K562 (cell line): Measurements from ENCODE around the gene NACA. TPM values are rescaled to one million over a fixed set of nuclear protein-coding genes. Genes with fewer than 3 reads are reported as not detected.

Source experiments
- BRF2 ChIP-seq: IDR thresholded peaks from 3 replicates; pipeline ENCODE4 v1.6.1; 2011; ENCODE audit warnings: borderline replicate concordance, mild to moderate bottlenecking; ENCODE audit not compliant: insufficient read length, insufficient read depth
- EP300 ChIP-seq: IDR thresholded peaks from 2 replicates; pipeline ENCODE4 v1.6.1; 2012; ENCODE audit warnings: low read length, improper control_type of control experiment
- GABPA ChIP-seq: fragments of 200-800 bp; sonication (Bioruptor generic); conservative IDR thresholded peaks from 2 replicates; pipeline ENCODE4 v1.6.1; 2016; ENCODE audit warnings: low read depth, missing genetic modification characterization, missing compliant biosample characterization
- HDAC1 ChIP-seq, 2 experiments: fragments of 450-650 bp; IDR thresholded peaks; 2 replicates each; pipeline ENCODE4 v1.6.1; 2016 to 2017; ENCODE audit warnings: inconsistent platforms in 1 of 2, mild to moderate bottlenecking in 1 of 2, moderate library complexity in 1 of 2
- IRF2 ChIP-seq: sonication (generic); formaldehyde crosslinking; IDR thresholded peaks from 2 replicates; pipeline ENCODE4 v1.8.1; 2022; ENCODE audit warnings: mild to moderate bottlenecking, missing genetic modification reagents
- KAT7 ChIP-seq: sonication (generic); formaldehyde crosslinking; IDR thresholded peaks from 2 replicates; pipeline ENCODE4 v1.8.0; 2022; ENCODE audit warnings: missing genetic modification reagents, mild to moderate bottlenecking, borderline replicate concordance
- PHF21A ChIP-seq: fragments of 450-650 bp; IDR thresholded peaks from 2 replicates; pipeline ENCODE4 v1.6.1; 2017; ENCODE audit warnings: low read depth, borderline replicate concordance
- PHF8 ChIP-seq: fragments of 200-600 bp; sonication (generic); IDR thresholded peaks from 2 replicates; pipeline ENCODE4 v1.6.1; 2012; ENCODE audit warnings: mixed run types, mild to moderate bottlenecking, inconsistent platforms, low read length, moderate library complexity, borderline replicate concordance
- POLR3A ChIP-seq: IDR thresholded peaks from 2 replicates; pipeline ENCODE4 v1.6.1; 2011; ENCODE audit warnings: borderline replicate concordance, mild to moderate bottlenecking, moderate library complexity; ENCODE audit not compliant: insufficient read length, insufficient read depth; ENCODE audit errors: extremely low read depth
- RB1 ChIP-seq: fragments of 450-650 bp; IDR thresholded peaks from 2 replicates; pipeline ENCODE4 v1.6.1; 2017; ENCODE audit warnings: low read depth, mild to moderate bottlenecking
- SMAD2 ChIP-seq: fragments of 150-350 bp; IDR thresholded peaks from 2 replicates; pipeline ENCODE4 v1.6.1; 2014; ENCODE audit warnings: low read depth, mild to moderate bottlenecking, low read length
- SP1 ChIP-seq: sonication (generic); formaldehyde crosslinking; IDR thresholded peaks from 2 replicates; pipeline ENCODE4 v1.8.1; 2022; ENCODE audit warnings: mild to moderate bottlenecking, missing genetic modification reagents
- TCF3 ChIP-seq: sonication (generic); formaldehyde crosslinking; IDR thresholded peaks from 2 replicates; pipeline ENCODE4 v1.4.0; 2020; ENCODE audit warnings: mild to moderate bottlenecking, missing genetic modification reagents
- TSC22D4 ChIP-seq: fragments of 450-650 bp; IDR thresholded peaks from 2 replicates; pipeline ENCODE4 v1.6.1; 2016; ENCODE audit warnings: missing genetic modification characterization, missing biosample characterization, control low read depth
- USF2 ChIP-seq: sonication (generic); formaldehyde crosslinking; IDR thresholded peaks from 2 replicates; pipeline ENCODE4 v1.5.0; 2020; ENCODE audit warnings: missing genetic modification reagents
- ZBTB43 ChIP-seq: sonication (generic); formaldehyde crosslinking; IDR thresholded peaks from 2 replicates; pipeline ENCODE4 v1.8.0; 2023; ENCODE audit warnings: mild to moderate bottlenecking, missing genetic modification reagents
- ZC3H11A ChIP-seq: IDR thresholded peaks from 2 replicates; pipeline ENCODE4 v1.6.1; 2012; ENCODE audit warnings: low read depth, low read length, improper control_type of control experiment
- ZNF197 ChIP-seq: fragments of 200-800 bp; sonication (Bioruptor generic); IDR thresholded peaks from 2 replicates; pipeline ENCODE4 v1.6.1; 2016; ENCODE audit warnings: low read depth, missing genetic modification characterization, missing compliant biosample characterization
- ZNF232 ChIP-seq: sonication (generic); formaldehyde crosslinking; IDR thresholded peaks from 2 replicates; pipeline ENCODE4 v1.8.0; 2022; ENCODE audit warnings: mild to moderate bottlenecking, missing genetic modification reagents
- ZNF717 ChIP-seq: fragments of 250-450 bp; sonication (Bioruptor Pico); IDR thresholded peaks from 2 replicates; pipeline ENCODE4 v1.5.0; 2021
- polyA plus RNA-seq, 8 experiments: library from polyadenylated mRNA; depleted of rRNA in 4 of 8; stranded (reverse) in 5 of 8; unstranded in 3 of 8; fragments of >200 nt; fragmentation: Nextera tagmentation in 2 of 8; fragmentation: Illumina TruSeq in 1 of 8; extraction: Ambion mirVana in 2 of 8; extraction: Trizol in 1 of 8; gene quantifications; 2 replicates each; pipeline versions ENCODE4 v1.2.1 to v1.2.3, GENCODE V29; 2011 to 2014; ENCODE audit warnings: inconsistent platforms in 1 of 8, missing spikeins in 1 of 8
- total RNA-seq, 7 experiments: library from RNA; depleted of rRNA in 6 of 7; stranded (reverse); fragments of >200 nt in 6 of 7; fragmentation: Illumina TruSeq in 2 of 7; extraction: Trizol in 2 of 7; gene quantifications; 2 replicates each; pipeline versions ENCODE4 v1.2.1 to v1.2.3, GENCODE V29; 2011 to 2021; ENCODE audit warnings: low replicate concordance in 1 of 7
- TF ChIP-seq, protein P1 (sequence below), 2 experiments: IDR thresholded peaks; 2 replicates each; pipeline ENCODE4 v1.6.1; 2011; ENCODE audit warnings: borderline replicate concordance in 1 of 2, control low read depth in 1 of 2, low read depth in 1 of 2, low read length in 1 of 2, mild to moderate bottlenecking in 1 of 2, mixed read lengths in 1 of 2, moderate library complexity in 1 of 2; ENCODE audit not compliant: insufficient read depth in 1 of 2, insufficient read length in 1 of 2, poor library complexity in 1 of 2, severe bottlenecking in 1 of 2; ENCODE audit errors: extremely low read depth in 1 of 2
- TF ChIP-seq, protein P2 (sequence below): sonication (generic); formaldehyde crosslinking; IDR thresholded peaks from 2 replicates; pipeline ENCODE4 v1.8.0; 2022; ENCODE audit warnings: missing genetic modification reagents, mild to moderate bottlenecking, moderate library complexity, borderline replicate concordance

NACA gene
- total and polyA plus RNA-seq, 9 of the 15 experiments (the other 6 are each of a cell fraction or from before 2014, with no cell fraction given): 1,030 to 2,416 (median 1,645) TPM

GRCh38 chr12:56751712-56752598, 26.9 kb upstream of the NACA start, which contains the start of gene PRIM1 (continued):
- TF ChIP-seq ZBTB43 (CRISPR knock-in tag) (peak; percentile 77; the same call in 1 of the 2 replicates), GABPA (tag) (peak; percentile 61), RB1 (peak; percentile 100), ZNF197 (CRISPR knock-in tag) (no peak), SMAD2 (no peak), SP1 (CRISPR knock-in tag) (peak; percentile 44), ZNF232 (CRISPR knock-in tag) (peak; percentile 56; the same call in 1 of the 2 replicates), HDAC1 (IDR thresholded peaks at IDR 0.05) (peak in 1 of 2 experiments; percentile 81; a peak in 2 of 4 replicates), ZNF717 (no peak), POLR3A (no peak), IRF2 (CRISPR knock-in tag) (no peak), EP300 (no peak), USF2 (CRISPR knock-in tag) (no peak), BRF2 (no peak), TSC22D4 (no peak), PHF21A (no peak), TCF3 (CRISPR knock-in tag) (peak; percentile 32; the same call in 1 of the 2 replicates), KAT7 (peak; percentile 27; the same call in 1 of the 2 replicates), ZC3H11A (no peak; the same call in 1 of the 2 replicates), PHF8 (peak; percentile 85)
- TF ChIP-seq, protein P1, sequence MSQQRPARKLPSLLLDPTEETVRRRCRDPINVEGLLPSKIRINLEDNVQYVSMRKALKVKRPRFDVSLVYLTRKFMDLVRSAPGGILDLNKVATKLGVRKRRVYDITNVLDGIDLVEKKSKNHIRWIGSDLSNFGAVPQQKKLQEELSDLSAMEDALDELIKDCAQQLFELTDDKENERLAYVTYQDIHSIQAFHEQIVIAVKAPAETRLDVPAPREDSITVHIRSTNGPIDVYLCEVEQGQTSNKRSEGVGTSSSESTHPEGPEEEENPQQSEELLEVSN (IDR thresholded peaks at IDR 0.05; ENCODE audit: borderline replicate concordance in 1 of 2, extremely low read depth in 1 of 2, insufficient read depth in 1 of 2, insufficient read length in 1 of 2, low read depth in 1 of 2, low read length in 1 of 2, poor library complexity in 1 of 2, severe bottlenecking in 1 of 2): peak; percentile 97
- TF ChIP-seq, protein P2, sequence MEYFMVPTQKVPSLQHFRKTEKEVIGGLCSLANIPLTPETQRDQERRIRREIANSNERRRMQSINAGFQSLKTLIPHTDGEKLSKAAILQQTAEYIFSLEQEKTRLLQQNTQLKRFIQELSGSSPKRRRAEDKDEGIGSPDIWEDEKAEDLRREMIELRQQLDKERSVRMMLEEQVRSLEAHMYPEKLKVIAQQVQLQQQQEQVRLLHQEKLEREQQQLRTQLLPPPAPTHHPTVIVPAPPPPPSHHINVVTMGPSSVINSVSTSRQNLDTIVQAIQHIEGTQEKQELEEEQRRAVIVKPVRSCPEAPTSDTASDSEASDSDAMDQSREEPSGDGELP (CRISPR knock-in tag): peak; percentile 81
